Fibroblast of villous mesenchyme (primary cell): Measurements from ENCODE around the gene MED13L. TPM values are rescaled to one million over a fixed set of nuclear protein-coding genes. Genes with fewer than 3 reads are reported as not detected.
"Not testable (repeated sequence)": the region's sequence is repeated elsewhere in the genome, so short reads cannot be mapped to it uniquely, and the experiment has no call there.

ENCODE experiments used
- DNase-seq: peaks from one replicate; pipeline ENCODE4 v3.0.0-alpha.2; 2010; ENCODE audit warnings: low read depth
- H3K4me3 ChIP-seq: 2 replicates; pipeline ENCODE4 v1.5.1; 2011; ENCODE audit warnings: low read depth, mild to moderate bottlenecking, low read length
- total RNA-seq: library from RNA; depleted of rRNA; stranded (reverse); fragments of >200 nt; gene quantifications from 2 replicates; pipeline ENCODE4 v1.2.3, GENCODE V29; 2012
- TF ChIP-seq, protein P1 (sequence below): IDR thresholded peaks from 2 replicates; pipeline ENCODE4 v1.5.1; 2012; ENCODE audit warnings: low read depth, mild to moderate bottlenecking, low read length; ENCODE audit not compliant: insufficient read depth

MED13L gene
- total RNA-seq, 1 donor = 189 TPM

DNA sequence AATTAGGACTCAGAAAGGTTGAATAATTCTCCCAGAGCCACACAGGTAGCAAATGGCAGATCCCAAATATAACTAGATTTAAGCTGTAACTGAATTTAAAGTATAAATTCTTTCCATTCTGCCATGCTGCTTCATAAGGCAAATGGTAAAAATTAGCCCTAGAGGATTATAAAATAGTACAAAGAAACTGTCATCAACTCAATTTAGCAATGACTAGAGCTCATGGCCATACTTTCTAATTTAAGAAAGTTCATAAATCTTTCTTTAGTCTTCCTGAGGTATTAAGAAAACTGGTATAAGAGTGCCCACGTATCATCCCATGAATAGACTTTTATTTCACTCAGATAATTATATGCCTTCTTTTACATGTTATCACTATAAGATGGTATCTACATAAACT, 34.8 kb downstream of the MED13L start:
- H3K4me3 ChIP-seq = no peak overlapping the region
- TF ChIP-seq, protein P1, sequence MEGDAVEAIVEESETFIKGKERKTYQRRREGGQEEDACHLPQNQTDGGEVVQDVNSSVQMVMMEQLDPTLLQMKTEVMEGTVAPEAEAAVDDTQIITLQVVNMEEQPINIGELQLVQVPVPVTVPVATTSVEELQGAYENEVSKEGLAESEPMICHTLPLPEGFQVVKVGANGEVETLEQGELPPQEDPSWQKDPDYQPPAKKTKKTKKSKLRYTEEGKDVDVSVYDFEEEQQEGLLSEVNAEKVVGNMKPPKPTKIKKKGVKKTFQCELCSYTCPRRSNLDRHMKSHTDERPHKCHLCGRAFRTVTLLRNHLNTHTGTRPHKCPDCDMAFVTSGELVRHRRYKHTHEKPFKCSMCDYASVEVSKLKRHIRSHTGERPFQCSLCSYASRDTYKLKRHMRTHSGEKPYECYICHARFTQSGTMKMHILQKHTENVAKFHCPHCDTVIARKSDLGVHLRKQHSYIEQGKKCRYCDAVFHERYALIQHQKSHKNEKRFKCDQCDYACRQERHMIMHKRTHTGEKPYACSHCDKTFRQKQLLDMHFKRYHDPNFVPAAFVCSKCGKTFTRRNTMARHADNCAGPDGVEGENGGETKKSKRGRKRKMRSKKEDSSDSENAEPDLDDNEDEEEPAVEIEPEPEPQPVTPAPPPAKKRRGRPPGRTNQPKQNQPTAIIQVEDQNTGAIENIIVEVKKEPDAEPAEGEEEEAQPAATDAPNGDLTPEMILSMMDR = no peak
- no peak for DNase-seq

DNA sequence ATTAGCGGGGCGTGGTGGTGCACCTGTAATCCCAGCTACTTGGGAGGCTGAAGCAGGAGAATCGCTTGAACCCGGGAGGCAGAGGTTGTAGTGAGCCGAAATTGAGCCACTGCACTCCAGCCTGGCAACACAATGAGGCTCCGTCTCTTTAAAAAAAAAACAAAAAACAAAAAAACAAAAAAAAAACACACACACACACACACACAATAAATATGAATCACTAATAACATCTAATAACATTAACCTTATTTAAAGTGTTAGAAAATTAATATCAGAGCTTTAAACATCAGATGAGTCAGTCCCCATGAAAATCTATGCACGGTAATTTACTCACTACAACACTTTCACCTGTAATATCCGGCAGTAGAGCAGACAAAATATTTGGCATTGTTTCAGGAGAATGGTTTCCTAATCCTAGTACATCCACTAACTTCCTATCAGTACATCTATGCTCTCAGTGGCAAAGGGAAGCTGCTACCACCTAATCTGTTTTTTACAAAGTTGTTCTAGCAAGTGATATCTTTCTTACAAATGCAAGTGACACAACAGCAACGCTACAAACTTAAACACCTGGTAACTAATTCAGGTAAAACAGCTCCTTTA, 36.2 kb downstream of the MED13L start:
- DNase-seq = no peak
- no peak overlapping the region for H3K4me3 ChIP-seq
- TF ChIP-seq, protein P1 = no peak

DNA sequence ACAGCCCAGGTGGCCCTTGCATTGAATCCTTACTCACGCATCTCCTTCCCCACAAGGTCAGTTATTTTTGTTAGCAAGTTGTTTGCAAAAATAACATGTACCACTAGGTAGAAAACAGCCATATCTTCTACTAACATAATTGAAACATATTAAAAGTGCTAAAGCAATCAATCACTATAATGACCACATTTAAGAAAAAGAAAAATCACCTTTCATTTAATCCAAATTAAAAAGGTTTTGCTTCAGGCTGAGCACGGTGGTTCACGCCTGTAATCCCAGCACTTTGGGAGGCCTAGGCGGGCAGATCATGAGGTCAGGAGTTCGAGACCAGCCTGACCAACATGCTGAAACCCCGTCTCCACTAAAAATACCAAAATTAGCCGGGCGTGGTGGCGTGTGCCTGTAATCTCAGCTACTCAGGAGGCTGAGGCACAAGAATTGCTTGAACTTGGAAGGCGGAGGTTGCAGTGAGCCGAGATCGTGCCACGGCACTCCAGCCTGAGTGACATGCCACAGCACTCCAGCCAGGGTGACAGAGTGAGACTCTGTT, 38.8 kb downstream of the MED13L start:
- DNase-seq = not testable (repeated sequence)

DNA sequence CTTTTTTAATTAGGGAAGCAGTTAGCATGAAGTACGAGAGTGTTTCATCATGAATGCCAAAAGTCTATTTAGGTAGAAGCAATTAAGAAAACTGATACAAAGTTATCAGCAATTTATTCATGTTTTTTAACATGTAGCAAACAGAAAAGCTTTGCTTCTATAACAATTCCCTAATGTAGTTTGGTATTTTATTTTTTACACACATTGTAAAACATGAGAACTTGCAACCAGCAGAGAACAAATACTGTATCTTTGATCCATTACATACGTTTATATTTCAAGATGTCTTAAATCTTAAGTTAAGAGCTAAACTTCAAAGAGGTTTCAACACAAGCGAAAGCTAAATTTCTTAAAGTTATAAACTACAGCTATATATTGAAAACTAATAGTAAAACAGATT, 39.3 kb downstream of the MED13L start:
- DNase-seq = no peak
- H3K4me3 ChIP-seq = no peak overlapping the region
- TF ChIP-seq, protein P1 = no peak

More for the DNA sequence above, 38.8 kb downstream of the MED13L start:
- H3K4me3 ChIP-seq = not testable (repeated sequence)

DNA sequence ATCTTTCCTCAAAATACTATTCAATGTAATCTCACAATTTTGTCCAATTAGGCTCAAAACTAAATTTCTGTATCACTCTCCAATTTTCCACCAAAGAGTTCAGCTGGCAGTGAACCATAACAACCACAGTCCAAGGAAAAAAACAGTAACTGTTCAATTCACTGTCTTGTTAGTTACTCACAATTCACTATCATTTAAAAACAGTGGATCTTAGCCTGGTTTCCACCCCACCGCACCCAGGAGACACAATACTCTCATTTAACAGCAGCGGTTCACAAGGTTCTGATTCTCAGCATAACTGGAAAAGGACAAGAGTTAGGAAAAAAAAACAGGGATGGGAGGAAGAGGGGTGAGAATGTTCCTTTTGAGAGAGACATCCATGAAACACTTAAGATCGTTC, 40.5 kb downstream of the MED13L start:
- no peak for DNase-seq
- TF ChIP-seq, protein P1 = no peak
- no peak overlapping the region for H3K4me3 ChIP-seq

DNA sequence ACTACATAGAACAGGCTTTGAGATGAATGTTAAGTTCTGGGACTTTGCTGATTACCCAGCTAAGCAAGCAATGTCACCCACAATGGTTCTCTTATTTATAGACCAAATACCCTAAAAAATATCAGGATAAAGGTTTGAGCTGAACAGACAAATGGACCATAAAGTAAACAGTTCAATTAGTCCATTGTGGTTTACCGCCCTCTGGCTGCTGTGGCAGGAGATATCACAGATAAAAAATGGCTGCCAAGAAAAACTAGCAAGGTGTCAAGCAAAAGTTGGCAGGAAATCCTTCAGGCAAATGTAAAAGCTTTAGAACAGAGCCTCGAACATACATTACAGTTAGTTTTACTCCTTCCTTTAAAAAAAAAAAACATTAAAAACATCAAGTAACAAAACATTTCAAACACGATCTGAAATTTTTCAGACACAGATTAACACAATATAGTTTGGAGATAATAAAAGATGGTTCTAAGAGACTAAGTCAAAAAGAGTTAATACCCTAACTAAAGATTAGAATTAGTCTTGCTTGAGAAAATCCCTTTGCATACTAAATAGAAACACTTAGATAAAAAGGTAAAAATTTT, 41.3 kb downstream of the MED13L start:
- peak; percentile 64 for DNase-seq
- TF ChIP-seq, protein P1 = peak; percentile 73
- no peak overlapping the region for H3K4me3 ChIP-seq

DNA sequence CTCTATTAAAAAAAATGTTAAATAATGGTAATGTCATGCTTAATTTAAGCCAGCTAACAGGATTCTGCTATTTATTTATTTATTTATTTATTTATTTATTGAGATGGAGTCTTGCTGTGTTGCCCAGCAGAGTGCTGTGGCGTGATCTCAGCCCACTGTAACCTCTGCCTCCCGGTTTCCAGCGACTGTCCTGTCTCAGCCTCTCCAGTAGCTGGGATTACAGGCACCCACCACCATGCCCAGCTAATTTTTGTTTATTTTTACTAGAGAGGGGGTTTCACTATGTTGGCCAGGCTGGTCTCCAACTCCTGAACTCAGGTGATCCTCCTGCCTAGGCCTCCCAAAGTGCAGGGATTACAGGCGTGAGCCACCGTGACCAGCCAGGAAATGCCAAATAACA, 43.3 kb downstream of the MED13L start:
- DNase-seq, H3K4me3 ChIP-seq: not testable (repeated sequence)

DNA sequence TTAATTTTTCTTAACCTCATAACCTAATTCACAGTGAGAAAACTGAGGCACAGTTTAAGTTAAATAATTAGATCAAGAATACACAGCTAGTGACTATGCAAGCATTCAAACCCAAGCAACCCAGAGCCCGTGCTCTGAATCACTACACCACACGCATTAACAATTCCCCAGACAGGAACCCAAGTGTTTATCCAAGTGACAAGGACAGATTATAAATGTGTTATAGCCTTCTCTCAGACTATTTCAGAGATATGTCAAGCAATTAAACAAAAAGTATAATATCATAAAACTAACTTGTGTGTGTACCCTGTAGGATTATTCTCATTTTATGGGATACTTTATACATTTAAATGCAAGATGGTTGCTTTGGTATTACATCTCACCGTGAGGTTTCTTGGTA, 43.8 kb downstream of the MED13L start:
- no peak for DNase-seq
- TF ChIP-seq, protein P1 = no peak
- no peak overlapping the region for H3K4me3 ChIP-seq
